ENCODE measurements around the gene AEBP1.

AEBP1 gene

GRCh38 chr7:44136731-44137130, 32.6 kb downstream of the AEBP1 start:
- H4K8ac ChIP-seq (ENCODE audit: low read length) = no peak overlapping the region
- 88% methylated on average over 5 of the region's 5 CpGs for WGBS
- no peak overlapping the region for H3K4me3 ChIP-seq (ENCODE audit: insufficient read depth in 1 of 2, low read depth in 1 of 2, low read length in 2 of 2)
- peaks cover 0 to 11% of the 10 kb centered on the region in 2 experiments for H3K27me3 ChIP-seq (ENCODE audit: control insufficient read depth in 1 of 2, insufficient read depth in 1 of 2, low read length in 2 of 2)
- no peak overlapping the region for H3K9ac ChIP-seq (ENCODE audit: low read length)
- H3K36me3 ChIP-seq (ENCODE audit: control insufficient read depth in 1 of 2, insufficient read depth in 2 of 2, low read depth in 1 of 2, low read length in 2 of 2) = no peaks in the 10 kb centered on the region
- no peak overlapping the region for H3K4ac ChIP-seq (ENCODE audit: low read depth in 1 of 2, low read length in 2 of 2)
- no peak overlapping the region for H2BK120ac ChIP-seq (ENCODE audit: low read depth, low read length)
- H4K91ac ChIP-seq (ENCODE audit: low read length) = no peak overlapping the region
- H2BK5ac ChIP-seq (ENCODE audit: low read depth, low read length, poor library complexity, severe bottlenecking) = no peak overlapping the region
- H2BK12ac ChIP-seq (ENCODE audit: low read length in 2 of 2) = no peak overlapping the region
- H3K9me3 ChIP-seq (ENCODE audit: control insufficient read depth, low read length) = no peaks in the 10 kb centered on the region
- DNase-seq = no peak
- no peak overlapping the region for H3K14ac ChIP-seq (ENCODE audit: low read length in 2 of 2)
- H2BK15ac ChIP-seq (ENCODE audit: low read depth, poor library complexity, severe bottlenecking) = no peak overlapping the region
- no peak overlapping the region for H3K27ac ChIP-seq (ENCODE audit: low read length, poor library complexity, severe bottlenecking)
- H3K4me1 ChIP-seq (ENCODE audit: control insufficient read depth, insufficient read depth, low read depth, low read length) = peaks cover 10% of the 10 kb centered on the region
- no peak overlapping the region for H3K23ac ChIP-seq (ENCODE audit: low read length in 2 of 2)
- H3K18ac ChIP-seq (ENCODE audit: low read depth in 1 of 2, low read length in 2 of 2) = no peak overlapping the region
- H2AK5ac ChIP-seq (ENCODE audit: low read length, severe bottlenecking) = no peak overlapping the region
- H2AFZ ChIP-seq (ENCODE audit: low read depth, low read length) = no peak overlapping the region
- H3K79me1 ChIP-seq (replicated peaks; ENCODE audit: low read length, poor library complexity, severe bottlenecking) = no peaks in the 10 kb centered on the region
- no peak overlapping the region for H3K4me2 ChIP-seq (ENCODE audit: low read length, poor library complexity, severe bottlenecking)

GRCh38 chr7:44138698-44139097, 34.6 kb downstream of the AEBP1 start:
- Histone ChIP-seq H3K27me3 (ENCODE audit: control insufficient read depth in 1 of 2, insufficient read depth in 1 of 2, low read length in 2 of 2) (peaks cover 0 to 11% of the 10 kb centered on the region in 2 experiments), H3K4me2 (ENCODE audit: low read length, poor library complexity, severe bottlenecking) (no peak overlapping the region), H2BK15ac (ENCODE audit: low read depth, poor library complexity, severe bottlenecking) (no peak overlapping the region), H3K9ac (ENCODE audit: low read length) (no peak overlapping the region), H2AK5ac (ENCODE audit: low read length, severe bottlenecking) (no peak overlapping the region), H2AFZ (ENCODE audit: low read depth, low read length) (no peak overlapping the region), H3K18ac (ENCODE audit: low read depth in 1 of 2, low read length in 2 of 2) (no peak overlapping the region), H2BK12ac (ENCODE audit: low read length in 2 of 2) (no peak overlapping the region), H3K23ac (ENCODE audit: low read length in 2 of 2) (no peak overlapping the region), H3K79me1 (replicated peaks; ENCODE audit: low read length, poor library complexity, severe bottlenecking) (no peaks in the 10 kb centered on the region), H3K9me3 (ENCODE audit: control insufficient read depth, low read length) (no peaks in the 10 kb centered on the region), H3K4me1 (ENCODE audit: control insufficient read depth, insufficient read depth, low read depth, low read length) (peaks cover 2% of the 10 kb centered on the region), H4K8ac (ENCODE audit: low read length) (no peak overlapping the region), H3K4ac (ENCODE audit: low read depth in 1 of 2, low read length in 2 of 2) (no peak overlapping the region), H3K27ac (ENCODE audit: low read length, poor library complexity, severe bottlenecking) (no peak overlapping the region), H4K91ac (ENCODE audit: low read length) (no peak overlapping the region), H2BK5ac (ENCODE audit: low read depth, low read length, poor library complexity, severe bottlenecking) (no peak overlapping the region), H3K4me3 (ENCODE audit: insufficient read depth in 1 of 2, low read depth in 1 of 2, low read length in 2 of 2) (no peak overlapping the region), H3K36me3 (ENCODE audit: control insufficient read depth in 1 of 2, insufficient read depth in 2 of 2, low read depth in 1 of 2, low read length in 2 of 2) (no peaks in the 10 kb centered on the region), H2BK120ac (ENCODE audit: low read depth, low read length) (no peak overlapping the region), H3K14ac (ENCODE audit: low read length in 2 of 2) (no peak overlapping the region)
- DNase-seq = no peak
- 86% methylated on average over 8 of the region's 8 CpGs for whole genome bisulfite sequencing

GRCh38 chr7:44139311-44140010, 35.3 kb downstream of the AEBP1 start:
- Histone ChIP-seq H3K23ac (ENCODE audit: low read length in 2 of 2) (peak overlapping the region in 1 of 2 experiments; percentile 37), H3K9ac (ENCODE audit: low read length) (no peak overlapping the region)
- WGBS = 88% methylated on average over 12 of the region's 14 CpGs

GRCh38 chr7:44140341-44140740, 36.2 kb downstream of the AEBP1 start:
- Histone ChIP-seq H3K14ac (ENCODE audit: low read length in 2 of 2) (peak overlapping the region in 1 of 2 experiments; percentile 48), H3K4me2 (ENCODE audit: low read length, poor library complexity, severe bottlenecking) (no peak overlapping the region), H4K8ac (ENCODE audit: low read length) (no peak overlapping the region), H3K36me3 (ENCODE audit: control insufficient read depth in 1 of 2, insufficient read depth in 2 of 2, low read depth in 1 of 2, low read length in 2 of 2) (no peaks in the 10 kb centered on the region), H2BK12ac (ENCODE audit: low read length in 2 of 2) (no peak overlapping the region), H3K4me1 (ENCODE audit: control insufficient read depth, insufficient read depth, low read depth, low read length) (peaks cover 4% of the 10 kb centered on the region), H2BK15ac (ENCODE audit: low read depth, poor library complexity, severe bottlenecking) (peak overlapping the region; percentile 41), H2AK5ac (ENCODE audit: low read length, severe bottlenecking) (no peak overlapping the region), H3K9me3 (ENCODE audit: control insufficient read depth, low read length) (no peaks in the 10 kb centered on the region), H3K4me3 (ENCODE audit: insufficient read depth in 1 of 2, low read depth in 1 of 2, low read length in 2 of 2) (no peak overlapping the region), H4K91ac (ENCODE audit: low read length) (no peak overlapping the region), H3K4ac (ENCODE audit: low read depth in 1 of 2, low read length in 2 of 2) (no peak overlapping the region), H3K27me3 (ENCODE audit: control insufficient read depth in 1 of 2, insufficient read depth in 1 of 2, low read length in 2 of 2) (peaks cover 12 to 18% of the 10 kb centered on the region in 2 experiments), H2BK5ac (ENCODE audit: low read depth, low read length, poor library complexity, severe bottlenecking) (no peak overlapping the region), H3K18ac (ENCODE audit: low read depth in 1 of 2, low read length in 2 of 2) (no peak overlapping the region), H2AFZ (ENCODE audit: low read depth, low read length) (no peak overlapping the region), H3K23ac (ENCODE audit: low read length in 2 of 2) (no peak overlapping the region), H2BK120ac (ENCODE audit: low read depth, low read length) (no peak overlapping the region), H3K79me1 (replicated peaks; ENCODE audit: low read length, poor library complexity, severe bottlenecking) (no peaks in the 10 kb centered on the region), H3K27ac (ENCODE audit: low read length, poor library complexity, severe bottlenecking) (no peak overlapping the region), H3K9ac (ENCODE audit: low read length) (no peak overlapping the region)
- DNase-seq = no peak
- WGBS = 83% methylated on average over 9 of the region's 10 CpGs

More at GRCh38 chr7:44139311-44140010, 35.3 kb downstream of the AEBP1 start:
- Histone ChIP-seq H4K91ac (ENCODE audit: low read length) (no peak overlapping the region), H3K18ac (ENCODE audit: low read depth in 1 of 2, low read length in 2 of 2) (no peak overlapping the region), H3K4me1 (ENCODE audit: control insufficient read depth, insufficient read depth, low read depth, low read length) (peaks cover 2% of the 10 kb centered on the region), H2BK12ac (ENCODE audit: low read length in 2 of 2) (no peak overlapping the region), H2BK15ac (ENCODE audit: low read depth, poor library complexity, severe bottlenecking) (peak overlapping the region; percentile 9), H4K8ac (ENCODE audit: low read length) (no peak overlapping the region), H3K36me3 (ENCODE audit: control insufficient read depth in 1 of 2, insufficient read depth in 2 of 2, low read depth in 1 of 2, low read length in 2 of 2) (no peaks in the 10 kb centered on the region), H3K14ac (ENCODE audit: low read length in 2 of 2) (peak overlapping the region in 1 of 2 experiments; percentile 38), H2BK120ac (ENCODE audit: low read depth, low read length) (no peak overlapping the region), H3K4me3 (ENCODE audit: insufficient read depth in 1 of 2, low read depth in 1 of 2, low read length in 2 of 2) (no peak overlapping the region), H3K27ac (ENCODE audit: low read length, poor library complexity, severe bottlenecking) (no peak overlapping the region), H2BK5ac (ENCODE audit: low read depth, low read length, poor library complexity, severe bottlenecking) (no peak overlapping the region), H3K9me3 (ENCODE audit: control insufficient read depth, low read length) (no peaks in the 10 kb centered on the region), H2AK5ac (ENCODE audit: low read length, severe bottlenecking) (no peak overlapping the region), H3K79me1 (replicated peaks; ENCODE audit: low read length, poor library complexity, severe bottlenecking) (no peaks in the 10 kb centered on the region), H3K4ac (ENCODE audit: low read depth in 1 of 2, low read length in 2 of 2) (no peak overlapping the region), H3K4me2 (ENCODE audit: low read length, poor library complexity, severe bottlenecking) (no peak overlapping the region), H3K27me3 (ENCODE audit: control insufficient read depth in 1 of 2, insufficient read depth in 1 of 2, low read length in 2 of 2) (peaks cover 3 to 10% of the 10 kb centered on the region in 2 experiments), H2AFZ (ENCODE audit: low read depth, low read length) (no peak overlapping the region)
- no peak for DNase-seq

Data from mesenchymal stem cell (in vitro differentiated cells and primary cell).